Kidney (tissue), 14 donors: ENCODE data around the gene ARFGEF3. TPM values are rescaled to one million over a fixed set of nuclear protein-coding genes. Genes with fewer than 3 reads are reported as not detected.

Experiments
- DNase-seq, 5 donors: peaks; one replicate each; pipeline ENCODE4 v3.0.0-alpha.2; 2013 to 2020
- FAIRE-seq: peaks from 2 replicates; lab custom pipeline; 2012; peaks lifted over from hg19 to GRCh38; lab: Jason Lieb, UNC
- H3K27ac ChIP-seq, 2 donors: one replicate each; pipeline ENCODE4 v1.7.0; 2013; ENCODE audit warnings: low read depth in 2 of 2, low read length in 2 of 2, inconsistent platforms in 1 of 2
- H3K27me3 ChIP-seq: one replicate; pipeline ENCODE4 v1.7.1; 2013; ENCODE audit warnings: low read length, inconsistent platforms; ENCODE audit not compliant: control insufficient read depth, insufficient read depth
- H3K36me3 ChIP-seq, 3 donors: one replicate each; pipeline versions ENCODE4 v1.7.0 to v1.7.1; 2013; ENCODE audit warnings: low read length in 3 of 3, control low read depth in 1 of 3, inconsistent platforms in 1 of 3; ENCODE audit not compliant: insufficient read depth in 3 of 3, control insufficient read depth in 2 of 3
- H3K4me1 ChIP-seq, 3 donors: one replicate each; pipeline versions ENCODE4 v1.7.0 to v1.7.1; 2013; ENCODE audit warnings: low read length in 3 of 3, inconsistent platforms in 1 of 3, low read depth in 1 of 3; ENCODE audit not compliant: control insufficient read depth in 2 of 3, insufficient read depth in 2 of 3
- H3K4me3 ChIP-seq, 3 donors: one replicate each; pipeline versions ENCODE4 v1.7.0 to v1.8.1; 2013; ENCODE audit warnings: low read length in 3 of 3, control low read depth in 1 of 3, inconsistent platforms in 1 of 3
- H3K9ac ChIP-seq, 3 donors: one replicate each; pipeline versions ENCODE4 v1.7.0 to v1.7.1; 2013; ENCODE audit warnings: low read length in 3 of 3, control low read depth in 1 of 3, inconsistent platforms in 1 of 3
- H3K9me3 ChIP-seq, 3 donors: one replicate each; pipeline versions ENCODE4 v1.7.0 to v1.7.1; 2013; ENCODE audit warnings: low read length in 3 of 3, control low read depth in 1 of 3, inconsistent platforms in 1 of 3; ENCODE audit not compliant: control insufficient read depth in 2 of 3, insufficient read depth in 1 of 3
- intact Hi-C: fragments of 100-400 bp; cut with DNase I; formaldehyde crosslinking; loops from one replicate; pipeline ENCODE4 v1.11.1; 2022
- polyA plus RNA-seq: library from polyadenylated mRNA; stranded (reverse); fragments of 350-450 nt; fragmentation: Illumina TruSeq; extraction: RNeasy Lipid Tissue Mini Kit (QIAGEN cat#74804); gene quantifications from one replicate; pipeline ENCODE4 v1.2.3, GENCODE V29; 2014; ENCODE audit warnings: low read depth, low replicate concordance; ENCODE audit not compliant: insufficient read depth
- total RNA-seq: library from RNA; stranded (reverse); fragmentation: NEBNext Ultra II Directional; extraction: Animal tissue kit (Norgen Biotek cat#: 25700); gene quantifications from one replicate; pipeline ENCODE4 v1.2.1, GENCODE V29; 2021
- TF ChIP-seq, protein P1 (sequence below): IDR thresholded peaks from 3 replicates; pipeline ENCODE4 v1.5.1; 2012; ENCODE audit warnings: mild to moderate bottlenecking, moderate library complexity, borderline replicate concordance; ENCODE audit not compliant: insufficient read depth; ENCODE audit errors: extremely low read depth
- donor health status: control.
- donor health status: control.
- donor health status: control.
- donor health status: control.
- donor health status: control.
- donor health status: DM: yes; HTN: yes; CAD: no.
- donor health status: Normal renal cell carcinoma (clear cell type).

Gene ARFGEF3
- total and polyA plus RNA-seq, 2 donors from 2014 or later: 1.2 to 7.8 TPM

DNA sequence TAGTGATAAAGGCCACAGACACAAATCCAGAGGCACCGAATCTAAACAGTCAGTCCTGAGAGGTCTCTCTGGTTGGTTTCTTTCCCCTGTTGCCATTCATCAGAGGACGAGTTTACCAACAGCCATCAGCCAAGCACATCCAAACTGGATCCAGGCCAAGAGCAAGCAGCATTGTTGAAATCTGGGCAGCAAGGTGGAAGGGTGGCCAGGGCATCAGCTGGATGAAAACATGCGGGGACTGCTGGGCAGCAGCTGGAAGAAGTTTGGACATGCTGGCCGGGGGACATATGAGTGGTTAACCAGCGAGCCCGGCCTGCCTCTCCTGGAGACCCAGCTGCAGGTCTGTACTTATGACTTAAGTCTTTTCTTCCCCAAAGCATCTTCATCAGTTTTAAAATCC, 216.1 kb downstream of the ARFGEF3 start, which contains the start of gene SMIM28:
Gene SMIM28 (plus strand): TSS at position 62 of the 400 bp plus-strand sequence. CDS start 168 bp downstream, at position 230.
- H3K27ac ChIP-seq: no peak within 1 kb of the TSS
- no peak within 1 kb of the TSS for H3K4me3 ChIP-seq
- TF ChIP-seq, protein P1, sequence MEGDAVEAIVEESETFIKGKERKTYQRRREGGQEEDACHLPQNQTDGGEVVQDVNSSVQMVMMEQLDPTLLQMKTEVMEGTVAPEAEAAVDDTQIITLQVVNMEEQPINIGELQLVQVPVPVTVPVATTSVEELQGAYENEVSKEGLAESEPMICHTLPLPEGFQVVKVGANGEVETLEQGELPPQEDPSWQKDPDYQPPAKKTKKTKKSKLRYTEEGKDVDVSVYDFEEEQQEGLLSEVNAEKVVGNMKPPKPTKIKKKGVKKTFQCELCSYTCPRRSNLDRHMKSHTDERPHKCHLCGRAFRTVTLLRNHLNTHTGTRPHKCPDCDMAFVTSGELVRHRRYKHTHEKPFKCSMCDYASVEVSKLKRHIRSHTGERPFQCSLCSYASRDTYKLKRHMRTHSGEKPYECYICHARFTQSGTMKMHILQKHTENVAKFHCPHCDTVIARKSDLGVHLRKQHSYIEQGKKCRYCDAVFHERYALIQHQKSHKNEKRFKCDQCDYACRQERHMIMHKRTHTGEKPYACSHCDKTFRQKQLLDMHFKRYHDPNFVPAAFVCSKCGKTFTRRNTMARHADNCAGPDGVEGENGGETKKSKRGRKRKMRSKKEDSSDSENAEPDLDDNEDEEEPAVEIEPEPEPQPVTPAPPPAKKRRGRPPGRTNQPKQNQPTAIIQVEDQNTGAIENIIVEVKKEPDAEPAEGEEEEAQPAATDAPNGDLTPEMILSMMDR: no peak
- H3K27me3 ChIP-seq: no peaks in the 10 kb centered on the region
- H3K9me3 ChIP-seq: no peaks in the 10 kb centered on the region
- no peak for FAIRE-seq
- H3K9ac ChIP-seq: no peak within 1 kb of the TSS
- H3K4me1 ChIP-seq: no peaks in the 10 kb centered on the region
- intact Hi-C loops: no loop called here
- DNase-seq: no peak
- no peaks in the 10 kb centered on the region for H3K36me3 ChIP-seq

- H3K27me3 ChIP-seq: no peaks in the 10 kb centered on the region
- intact Hi-C loops: no loop called here
- no peak overlapping the region for H3K27ac ChIP-seq
- DNase-seq (no peak), FAIRE-seq (no peak)
- H3K9ac ChIP-seq: no peak overlapping the region
- no peak overlapping the region for H3K4me3 ChIP-seq
- TF ChIP-seq, protein P1: no peak
- no peaks in the 10 kb centered on the region for H3K36me3 ChIP-seq
- H3K9me3 ChIP-seq: no peaks in the 10 kb centered on the region
- H3K4me1 ChIP-seq: no peaks in the 10 kb centered on the region
Observed at GRCh38 chr6:138378463-138378862, 216.7 kb downstream of the ARFGEF3 start.

- H3K9ac ChIP-seq: no peak overlapping the region
- DNase-seq: no peak
- H3K36me3 ChIP-seq: no peaks in the 10 kb centered on the region
- no peak overlapping the region for H3K27ac ChIP-seq
- no peaks in the 10 kb centered on the region for H3K27me3 ChIP-seq
- TF ChIP-seq, protein P1: no peak
- intact Hi-C loops: no loop called here
- no peak for FAIRE-seq
- H3K9me3 ChIP-seq: no peaks in the 10 kb centered on the region
- no peaks in the 10 kb centered on the region for H3K4me1 ChIP-seq
- H3K4me3 ChIP-seq: no peak overlapping the region
Observed at GRCh38 chr6:138382498-138383265, 220.9 kb downstream of the ARFGEF3 start.

DNA sequence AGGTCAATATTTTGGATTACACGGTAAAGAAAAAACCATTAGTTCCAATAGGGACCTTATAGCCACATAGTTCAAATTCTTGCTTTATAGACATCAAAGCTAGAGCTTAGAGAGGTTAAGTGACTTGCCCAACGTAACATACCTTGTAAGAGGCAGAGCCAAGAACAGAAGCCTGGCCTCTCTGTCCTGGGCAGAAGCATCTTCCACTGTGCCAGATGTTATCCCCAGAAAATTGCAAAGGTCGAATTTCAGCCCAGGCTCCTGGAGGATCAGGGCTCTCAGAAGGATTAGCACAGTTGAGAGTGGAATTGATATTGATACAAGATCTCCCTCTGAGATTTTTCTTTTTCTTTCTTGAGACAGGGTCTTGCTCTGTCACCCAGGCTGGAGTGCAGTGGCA, 222.0 kb downstream of the ARFGEF3 start:
- TF ChIP-seq, protein P1: no peak
- H3K27me3 ChIP-seq: no peaks in the 10 kb centered on the region
- FAIRE-seq (no peak), DNase-seq (no peak)
- no peak overlapping the region for H3K9ac ChIP-seq
- H3K9me3 ChIP-seq: no peaks in the 10 kb centered on the region
- intact Hi-C loops: no loop called here
- H3K4me3 ChIP-seq: no peak overlapping the region
- H3K4me1 ChIP-seq: no peaks in the 10 kb centered on the region
- H3K27ac ChIP-seq: no peak overlapping the region
- no peaks in the 10 kb centered on the region for H3K36me3 ChIP-seq
